ENCODE results near the gene ANKRD13A.

Gene ANKRD13A

DNA sequence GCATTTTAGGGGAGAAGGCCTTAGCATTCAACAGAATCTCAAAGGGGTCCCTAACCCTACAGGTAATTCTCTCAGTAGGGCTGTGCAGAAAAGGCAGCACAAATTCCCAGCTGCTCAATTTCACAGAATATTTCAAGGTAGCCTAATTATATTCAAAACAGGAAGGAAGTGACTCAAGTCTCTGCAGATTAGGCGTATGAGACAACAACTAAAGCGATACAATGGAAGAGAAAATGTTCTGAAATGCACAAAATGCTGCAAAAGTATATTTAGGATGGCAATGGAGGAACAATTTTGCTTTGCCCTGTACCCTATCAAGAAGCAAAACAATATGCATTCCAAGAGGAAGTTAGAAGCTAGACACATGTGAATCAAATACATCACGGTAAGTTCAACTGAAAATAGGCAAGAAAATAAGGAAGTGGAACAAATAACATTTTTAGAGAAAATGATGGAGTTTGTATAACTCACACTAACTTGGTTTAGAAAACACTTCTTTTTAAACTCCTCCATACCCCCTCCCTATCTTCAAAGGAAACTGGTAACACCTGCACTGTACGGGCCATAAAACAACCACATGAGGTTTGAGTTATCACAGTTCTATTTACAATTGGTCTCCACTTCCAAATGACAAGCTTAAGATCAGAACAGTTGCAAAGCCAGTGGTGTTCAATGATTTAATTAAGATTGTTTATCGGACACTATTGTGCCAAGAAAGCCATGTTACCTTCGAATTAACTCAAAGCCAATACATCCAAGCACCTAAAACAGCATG is 4.6 kb upstream of the ANKRD13A start:
- no peak for TF ChIP-seq CTCF (IDR thresholded peaks at IDR 0.05)

DNA sequence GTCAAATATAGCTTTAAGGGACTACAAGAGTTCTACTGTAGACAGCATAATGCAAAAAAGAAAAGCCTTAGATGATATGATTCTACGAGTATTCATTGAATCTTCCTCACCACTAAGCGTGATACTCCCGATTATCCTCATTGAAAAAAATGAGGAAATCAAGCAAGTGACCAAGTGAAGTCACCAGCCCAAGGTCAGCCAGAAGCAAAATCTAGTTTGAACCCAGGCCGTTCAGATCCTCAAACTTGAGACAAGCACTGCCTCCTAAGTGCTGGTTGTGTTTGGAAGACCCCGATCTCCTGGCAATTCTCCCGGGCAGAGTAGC is 3.9 kb upstream of the ANKRD13A start:
- TF ChIP-seq CTCF (IDR thresholded peaks at IDR 0.05): no peak

DNA sequence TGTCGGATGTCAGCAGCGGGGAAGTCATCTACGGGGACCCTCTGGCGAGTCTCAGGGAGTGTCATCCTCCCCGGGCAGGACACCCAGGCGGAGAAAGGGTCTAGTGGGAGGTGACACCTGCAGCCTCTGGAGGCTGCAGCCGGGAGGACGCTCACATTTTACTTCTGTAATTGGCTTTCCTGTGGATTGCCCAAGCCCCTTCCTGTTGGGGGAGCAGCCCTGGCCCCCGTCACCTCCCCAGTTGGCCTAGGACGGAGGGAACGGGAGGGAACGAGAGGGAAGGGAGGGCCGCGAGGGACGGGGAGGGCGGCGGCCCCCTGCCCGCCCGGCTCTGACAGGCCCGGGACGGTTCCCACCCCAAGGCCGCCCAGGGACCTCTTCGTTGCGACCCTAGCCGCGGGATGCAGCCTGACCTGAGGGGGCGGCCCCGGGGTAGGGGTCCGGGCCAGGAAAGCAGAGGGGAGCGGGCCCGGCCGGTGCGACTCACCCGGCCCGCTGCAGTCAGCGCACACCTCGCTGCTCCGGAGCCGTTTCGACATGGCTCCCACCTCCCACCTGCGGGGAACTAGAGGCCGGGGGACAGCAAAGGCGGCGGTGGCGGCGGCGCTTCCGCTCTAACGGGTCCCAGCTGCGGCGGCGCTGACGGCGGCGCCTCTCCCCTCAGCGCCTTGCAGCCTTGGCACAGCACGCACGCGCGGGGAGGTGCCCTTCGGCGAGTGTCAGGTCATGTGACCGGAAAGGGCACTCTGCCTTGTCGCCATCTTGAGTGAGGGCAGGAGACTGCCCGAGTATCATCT is 3.3 kb upstream of the ANKRD13A start, which contains the start of gene GIT2:
Gene GIT2 (minus strand): TSS at position 683 of the 797 bp plus-strand sequence. CDS start 144 bp downstream, at position 539.
- TF ChIP-seq CTCF (IDR thresholded peaks at IDR 0.05): no peak

GRCh38 chr12:109996483-109996853 is 2.8 kb upstream of the ANKRD13A start:
- TF ChIP-seq CTCF (IDR thresholded peaks at IDR 0.05): no peak

- no peak for TF ChIP-seq CTCF (IDR thresholded peaks at IDR 0.05)
Measured at GRCh38 chr12:109997393-109997792, 1.8 kb upstream of the ANKRD13A start.

- TF ChIP-seq CTCF (IDR thresholded peaks at IDR 0.05): no peak
Measured at GRCh38 chr12:109998241-109998903, 858 bp upstream of the ANKRD13A start.

GRCh38 chr12:109999649-109999971 is 380 bp downstream of the ANKRD13A start:
- TF ChIP-seq CTCF (IDR thresholded peaks at IDR 0.05): no peak

Measured in LNCAP (cell line).